ENCODE data around the gene APBA2. TPM values are rescaled to one million over a fixed set of nuclear protein-coding genes. Genes with fewer than 3 reads are reported as not detected.

Gene APBA2
- total and polyA plus RNA-seq, 11 donors, result 0.16 to 1.3 (median 0.40) TPM; not detected in 2

DNA sequence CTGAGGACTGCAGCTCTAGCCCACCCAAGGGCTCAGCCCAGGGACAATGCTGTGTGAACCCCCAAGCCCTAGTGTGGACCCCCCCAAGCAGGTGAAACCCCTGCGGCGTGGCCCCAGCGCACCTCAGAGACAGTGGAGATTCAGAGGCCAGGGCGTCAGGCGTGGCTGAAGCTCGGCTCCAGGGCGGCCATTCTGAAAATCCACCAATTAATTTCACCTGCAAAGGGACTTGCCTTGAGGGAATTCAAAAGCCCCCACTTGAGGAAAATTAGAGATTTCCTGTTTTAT lies 235.5 kb downstream of the APBA2 start:
- TF ChIP-seq, protein P1, sequence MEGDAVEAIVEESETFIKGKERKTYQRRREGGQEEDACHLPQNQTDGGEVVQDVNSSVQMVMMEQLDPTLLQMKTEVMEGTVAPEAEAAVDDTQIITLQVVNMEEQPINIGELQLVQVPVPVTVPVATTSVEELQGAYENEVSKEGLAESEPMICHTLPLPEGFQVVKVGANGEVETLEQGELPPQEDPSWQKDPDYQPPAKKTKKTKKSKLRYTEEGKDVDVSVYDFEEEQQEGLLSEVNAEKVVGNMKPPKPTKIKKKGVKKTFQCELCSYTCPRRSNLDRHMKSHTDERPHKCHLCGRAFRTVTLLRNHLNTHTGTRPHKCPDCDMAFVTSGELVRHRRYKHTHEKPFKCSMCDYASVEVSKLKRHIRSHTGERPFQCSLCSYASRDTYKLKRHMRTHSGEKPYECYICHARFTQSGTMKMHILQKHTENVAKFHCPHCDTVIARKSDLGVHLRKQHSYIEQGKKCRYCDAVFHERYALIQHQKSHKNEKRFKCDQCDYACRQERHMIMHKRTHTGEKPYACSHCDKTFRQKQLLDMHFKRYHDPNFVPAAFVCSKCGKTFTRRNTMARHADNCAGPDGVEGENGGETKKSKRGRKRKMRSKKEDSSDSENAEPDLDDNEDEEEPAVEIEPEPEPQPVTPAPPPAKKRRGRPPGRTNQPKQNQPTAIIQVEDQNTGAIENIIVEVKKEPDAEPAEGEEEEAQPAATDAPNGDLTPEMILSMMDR (IDR thresholded peaks at IDR 0.05), result no peak
- no peak for TF ChIP-seq POLR2A (IDR thresholded peaks at IDR 0.05)
- WGBS, 4 donors, result 83 to 100% (median 88%) methylated on average over 3 to 7 of the region's 7 CpGs
- Histone ChIP-seq H3K27ac (no peak overlapping the region), H3K27me3 (peaks cover 0 to 4% (median 0%) of the 10 kb centered on the region in 9 donors), H3K4me1 (no peaks in the 10 kb centered on the region), H3K9me3 (no peaks in the 10 kb centered on the region), H3K4me3 (no peak overlapping the region), H3K36me3 (no peaks in the 10 kb centered on the region)
- no peak for ATAC-seq
- peak in 1 of 5 donors; percentile 41 for DNase-seq
- intact Hi-C loops (cut with DNase I), result no loop called here

DNA sequence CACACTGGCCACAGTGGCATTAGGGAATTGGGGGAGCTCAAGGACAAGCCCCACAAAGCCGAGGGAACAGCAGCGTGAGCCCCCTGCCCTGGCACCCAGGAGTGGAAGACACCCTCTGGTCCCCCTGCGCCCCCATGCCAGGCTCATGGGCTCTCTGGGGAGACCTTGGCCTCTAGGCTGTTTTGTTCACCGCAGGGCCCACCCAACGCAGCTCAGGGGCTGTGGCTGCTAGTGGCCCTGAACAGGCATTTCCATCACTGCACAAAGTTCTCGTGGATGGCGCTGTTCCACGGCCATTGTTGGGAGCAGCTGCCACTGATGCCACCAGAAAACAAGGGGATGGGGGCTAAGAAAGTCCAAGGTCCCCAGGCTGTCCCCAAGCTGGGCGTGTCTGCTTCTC lies 236.1 kb downstream of the APBA2 start:
- ATAC-seq (no peak), DNase-seq (peak in 1 of 5 donors; percentile 29)
- TF ChIP-seq, protein P1 (IDR thresholded peaks at IDR 0.05), result no peak
- TF ChIP-seq POLR2A (IDR thresholded peaks at IDR 0.05), result no peak
- 82 to 100% (median 90%) methylated on average over 1 to 9 of the region's 9 CpGs for WGBS, 4 donors
- Histone ChIP-seq H3K27ac (no peak overlapping the region), H3K4me1 (no peaks in the 10 kb centered on the region), H3K27me3 (peaks cover 0 to 7% (median 0%) of the 10 kb centered on the region in 9 donors), H3K36me3 (no peaks in the 10 kb centered on the region), H3K9me3 (no peaks in the 10 kb centered on the region), H3K4me3 (no peak overlapping the region)
- intact Hi-C loops (cut with DNase I), result no loop called here

DNA sequence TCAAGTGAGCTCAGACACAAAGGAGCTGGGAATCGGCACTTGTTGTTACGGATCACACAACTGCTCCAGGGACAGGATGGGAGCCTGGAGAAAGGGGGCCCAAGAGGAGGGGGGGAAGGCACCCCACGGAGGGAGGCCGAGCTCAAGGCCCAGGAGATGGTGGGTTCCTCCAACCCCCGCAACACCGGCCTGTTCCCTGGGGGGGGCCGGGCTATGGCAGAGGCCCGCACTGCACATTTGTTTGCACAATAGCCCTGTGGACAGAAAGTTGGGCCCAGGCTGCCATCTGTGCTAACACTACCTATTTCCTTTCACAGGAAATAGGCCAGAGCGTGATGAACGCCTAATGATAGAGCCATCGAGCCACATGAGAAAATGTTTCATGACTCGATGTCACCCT lies 236.7 kb downstream of the APBA2 start:
- H3K9me3 ChIP-seq, result no peaks in the 10 kb centered on the region
- intact Hi-C loops (cut with DNase I), result no loop called here
- peaks cover 0 to 13% (median 0%) of the 10 kb centered on the region in 9 donors for H3K27me3 ChIP-seq
- H3K4me1 ChIP-seq, result no peaks in the 10 kb centered on the region
- no peaks in the 10 kb centered on the region for H3K36me3 ChIP-seq
- WGBS, 4 donors, result 71 to 84% (median 78%) methylated on average over 9 to 12 of the region's 12 CpGs
- DNase-seq (peak in 1 of 5 donors; percentile 22), ATAC-seq (no peak)
- H3K4me3 ChIP-seq, result no peak overlapping the region
- H3K27ac ChIP-seq, result no peak overlapping the region
- TF ChIP-seq, protein P1 (IDR thresholded peaks at IDR 0.05), result no peak
- no peak for TF ChIP-seq POLR2A (IDR thresholded peaks at IDR 0.05)

DNA sequence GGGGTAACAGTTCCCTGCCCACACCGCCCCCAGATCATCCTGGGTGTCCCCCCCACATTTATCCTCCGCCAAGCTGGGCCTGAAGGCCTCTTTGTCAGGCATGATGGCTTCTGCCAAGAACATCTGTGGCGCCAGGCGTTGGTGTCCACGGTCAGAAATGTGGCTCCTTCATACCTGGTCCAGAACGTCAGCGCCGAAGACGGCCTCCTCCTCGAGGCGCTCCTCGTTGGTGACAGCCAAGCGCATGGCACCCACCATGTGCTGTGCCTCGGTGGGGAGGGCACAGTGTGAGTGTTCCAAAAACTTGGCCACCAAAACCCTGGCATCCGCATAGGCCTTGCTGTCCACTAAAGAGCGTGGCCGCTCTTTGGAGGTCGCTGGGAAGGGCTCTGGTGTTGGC lies 237.4 kb downstream of the APBA2 start:
- no peak for TF ChIP-seq POLR2A (IDR thresholded peaks at IDR 0.05)
- TF ChIP-seq, protein P1 (IDR thresholded peaks at IDR 0.05), result no peak
- ATAC-seq, result no peak
- no peaks in the 10 kb centered on the region for H3K36me3 ChIP-seq
- intact Hi-C loops (cut with DNase I), result no loop called here
- no peak overlapping the region for H3K4me3 ChIP-seq
- H3K4me1 ChIP-seq, result no peaks in the 10 kb centered on the region
- H3K27me3 ChIP-seq, result peaks cover 0 to 14% (median 0%) of the 10 kb centered on the region in 9 donors
- peak in 3 of 5 donors; percentile 12 to 50 (median 19) for DNase-seq
- WGBS, 4 donors, result 86 to 96% (median 92%) methylated on average over 15 to 18 of the region's 18 CpGs
- H3K9me3 ChIP-seq, result no peaks in the 10 kb centered on the region
- no peak overlapping the region for H3K27ac ChIP-seq

Measured in heart left ventricle (tissue), 16 donors.